HG03457 (cell line): ENCODE measurements around the gene NBPF26.
"Not testable (repeated sequence)": the region's sequence is repeated elsewhere in the genome, so short reads cannot be mapped to it uniquely, and the experiment has no call there.

Experiments
- ATAC-seq: cut with Tn5 transposase; IDR thresholded peaks from one replicate; pipeline ENCODE4 v1.9.1; 2021; ENCODE audit warnings: moderate number of reproducible peaks; ENCODE audit not compliant: unreplicated experiment

The NBPF26 gene

GRCh38 chr1:120850537-120851421 lies 127.0 kb downstream of the NBPF26 start:
- peak; percentile 84 for ATAC-seq

- ATAC-seq, result not testable (repeated sequence)
Observed at GRCh38 chr1:120858144-120858543, 134.4 kb downstream of the NBPF26 start.

DNA sequence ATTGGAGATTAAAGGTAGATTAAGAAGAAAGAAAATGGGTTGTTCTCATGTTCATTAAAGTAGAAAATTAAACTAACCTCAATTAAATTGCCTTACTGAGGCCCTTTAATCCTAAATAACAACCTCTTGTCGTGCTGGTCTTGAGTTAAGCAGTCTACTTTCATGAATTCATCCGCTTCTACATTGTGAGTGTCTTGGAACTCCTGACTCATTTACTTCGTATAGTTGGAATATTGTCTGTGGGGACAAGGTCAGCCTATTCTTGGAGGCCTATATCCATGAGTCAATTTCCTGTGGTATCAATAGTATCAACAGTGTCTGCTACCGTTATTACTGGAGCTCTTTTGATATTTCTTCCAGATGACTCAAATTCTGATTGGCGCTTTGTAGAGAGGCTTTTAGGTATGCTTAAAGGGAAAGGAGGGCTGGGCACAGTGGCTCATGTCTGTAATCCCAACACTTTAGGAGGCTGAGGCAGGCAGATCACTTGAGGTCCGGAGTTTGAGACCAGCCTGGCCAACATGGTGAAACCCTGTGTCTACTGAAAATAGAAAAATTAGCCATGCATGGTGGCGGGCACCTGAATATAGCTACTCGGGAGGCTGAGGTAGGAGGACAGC lies 136.0 kb downstream of the NBPF26 start:
- ATAC-seq, result not testable (repeated sequence)

DNA sequence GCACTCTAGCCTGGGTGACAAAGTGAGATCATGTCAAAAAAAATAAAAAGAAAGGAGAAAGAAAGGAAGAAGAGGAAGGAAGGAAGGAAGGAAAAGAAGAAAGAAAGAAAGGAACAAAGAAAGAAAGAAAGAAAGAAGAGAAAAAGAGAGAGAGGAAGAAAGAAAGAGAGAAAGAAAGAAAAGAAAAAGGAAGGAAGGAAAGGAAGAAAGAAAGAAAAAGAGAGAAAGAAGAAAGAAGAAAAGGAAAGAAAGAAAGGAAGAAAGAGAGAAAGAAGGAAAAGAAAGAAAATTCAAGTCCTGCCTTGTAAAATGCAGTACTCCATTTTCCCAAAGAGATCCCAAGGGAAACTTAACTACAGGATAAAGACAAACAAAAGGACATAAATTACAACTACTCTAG lies 154.5 kb downstream of the NBPF26 start:
- ATAC-seq, result not testable (repeated sequence)

- not testable (repeated sequence) for ATAC-seq
Observed at GRCh38 chr1:120880056-120880455, 156.3 kb downstream of the NBPF26 start.

DNA sequence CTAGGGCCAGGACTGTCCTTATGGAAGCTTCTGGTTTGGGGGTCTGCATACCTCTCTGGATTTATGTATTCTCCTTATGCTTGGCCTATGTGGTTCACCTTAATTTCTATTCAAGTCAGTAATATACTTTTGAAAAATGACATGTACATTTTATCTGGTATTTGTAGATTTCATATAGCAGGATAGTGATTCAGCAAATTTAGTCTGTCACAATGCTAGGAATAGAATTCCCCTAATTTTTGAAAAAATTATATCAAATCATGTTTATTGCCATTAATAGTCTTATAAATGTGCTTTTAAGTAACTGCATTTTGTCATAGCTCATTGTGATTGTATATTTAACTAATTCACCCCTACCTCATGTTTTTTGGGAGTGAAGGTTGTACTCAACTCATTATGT lies 158.2 kb downstream of the NBPF26 start:
- not testable (repeated sequence) for ATAC-seq
